Sigmoid colon (tissue), 7 donors: ENCODE data around the gene FMNL2. TPM values are rescaled to one million over a fixed set of nuclear protein-coding genes. Genes with fewer than 3 reads are reported as not detected.

Source experiments
- DNase-seq: peaks from one replicate; pipeline ENCODE4 v3.0.0-alpha.2; 2019
- H3K27ac ChIP-seq, 4 donors: fragments of 200-600 bp; sonication (generic); one replicate each; pipeline ENCODE4 v1.5.1; 2016 to 2019; ENCODE audit warnings: mild to moderate bottlenecking in 1 of 4
- H3K27me3 ChIP-seq, 3 donors: fragments of 200-600 bp; sonication (generic); one replicate each; pipeline ENCODE4 v1.5.1; 2019; ENCODE audit warnings: mild to moderate bottlenecking in 1 of 3
- H3K36me3 ChIP-seq, 4 donors: fragments of 200-600 bp; sonication (generic); one replicate each; pipeline ENCODE4 v1.5.1; 2016 to 2019
- H3K4me1 ChIP-seq, 4 donors: fragments of 200-600 bp; sonication (generic); one replicate each; pipeline ENCODE4 v1.5.1; 2017 to 2019
- H3K4me3 ChIP-seq, 4 donors: fragments of 200-600 bp; sonication (generic); one replicate each; pipeline ENCODE4 v1.5.1; 2017 to 2019; ENCODE audit warnings: mild to moderate bottlenecking in 2 of 4, moderate library complexity in 1 of 4
- H3K9me3 ChIP-seq, 4 donors: fragments of 200-600 bp in 3 of 4; sonication (generic) in 3 of 4; one replicate each; pipeline versions ENCODE4 v1.5.1 to v1.6.1; 2013 to 2019
- EP300 ChIP-seq, 4 donors: sonication (generic); formaldehyde crosslinking; IDR thresholded peaks; one replicate each; pipeline ENCODE4 v1.6.1; 2017; ENCODE audit warnings: antibody characterized with exemption in 4 of 4
- POLR2A ChIP-seq, 2 donors: fragments of 450-650 bp; IDR thresholded peaks; one replicate each; pipeline ENCODE4 v1.6.1; 2016; ENCODE audit warnings: antibody characterized with exemption in 2 of 2, mild to moderate bottlenecking in 2 of 2, moderate library complexity in 2 of 2
- POLR2AphosphoS5 ChIP-seq, 4 donors: sonication (generic); formaldehyde crosslinking; IDR thresholded peaks; one replicate each; pipeline ENCODE4 v1.6.1; 2017; ENCODE audit warnings: antibody characterized with exemption in 4 of 4
- WGBS, 2 donors: extraction: QIAGEN DNeasy Blood & Tissue Kit; methylation state at CpG; one replicate each; pipeline ENCODE4 v1.1.7; 2013; 5-methylcytosine and 5-hydroxymethylcytosine counted together
- intact Hi-C: fragments of 100-400 bp; cut with DNase I; formaldehyde crosslinking; loops from one replicate; pipeline ENCODE4 v1.15.1; 2023
- polyA plus RNA-seq, 3 donors: library from polyadenylated mRNA; stranded (reverse); fragments of 200-250 nt; gene quantifications; one replicate each; pipeline ENCODE4 v1.2.3, GENCODE V29; 2013
- total RNA-seq, 4 donors: library from RNA; depleted of rRNA; stranded (reverse); fragments of >200 nt; gene quantifications; one replicate each; pipeline ENCODE4 v1.1.0, GENCODE V29; 2016
- TF ChIP-seq, protein P1 (sequence below), 4 experiments: fragments of 450-650 bp in 3 of 4; fragments of 200-600 bp in 1 of 4; IDR thresholded peaks; one replicate each; pipeline ENCODE4 v1.5.1; 2016 to 2019; ENCODE audit warnings: antibody characterized with exemption in 4 of 4, mild to moderate bottlenecking in 3 of 4, moderate library complexity in 2 of 4
- donor health status: healthy with polysubstance abuse.
- donor health status: Bipolar disorder and iron deficiency.
- donor health status: healthy.

FMNL2 gene
- total and polyA plus RNA-seq, 7 donors: 9.4 to 30.5 (median 17.8) TPM

DNA sequence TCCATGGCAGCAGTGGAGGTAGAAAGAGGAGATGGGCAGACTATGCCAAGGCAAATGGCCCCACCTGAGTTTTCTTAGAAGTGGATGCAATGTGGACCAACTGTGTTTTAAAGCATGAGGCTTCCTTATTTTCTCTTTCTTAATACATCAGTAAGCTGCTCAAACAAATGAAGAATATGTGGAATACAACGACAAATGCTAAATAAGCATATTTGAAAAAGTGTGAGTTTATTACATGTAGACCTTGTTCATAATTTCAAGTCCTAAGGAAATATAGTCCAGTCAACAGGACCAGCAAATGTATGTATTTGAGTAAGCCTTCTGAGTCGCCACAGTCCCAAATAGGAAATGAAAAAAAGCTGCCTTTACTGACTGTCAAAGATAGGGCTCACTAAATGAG lies 204.4 kb downstream of the FMNL2 start:
- 94 to 97% methylated on average over 2 of the region's 2 CpGs for WGBS, 2 donors
- Histone ChIP-seq H3K9me3 (no peaks in the 10 kb centered on the region), H3K27me3 (no peaks in the 10 kb centered on the region), H3K4me1 (peaks cover 0 to 33% (median 21%) of the 10 kb centered on the region in 4 donors), H3K27ac (no peak overlapping the region), H3K36me3 (no peaks in the 10 kb centered on the region), H3K4me3 (no peak overlapping the region)
- TF ChIP-seq EP300 (IDR thresholded peaks at IDR 0.05): no peak
- no peak for TF ChIP-seq POLR2A (IDR thresholded peaks at IDR 0.05)
- TF ChIP-seq, protein P1, sequence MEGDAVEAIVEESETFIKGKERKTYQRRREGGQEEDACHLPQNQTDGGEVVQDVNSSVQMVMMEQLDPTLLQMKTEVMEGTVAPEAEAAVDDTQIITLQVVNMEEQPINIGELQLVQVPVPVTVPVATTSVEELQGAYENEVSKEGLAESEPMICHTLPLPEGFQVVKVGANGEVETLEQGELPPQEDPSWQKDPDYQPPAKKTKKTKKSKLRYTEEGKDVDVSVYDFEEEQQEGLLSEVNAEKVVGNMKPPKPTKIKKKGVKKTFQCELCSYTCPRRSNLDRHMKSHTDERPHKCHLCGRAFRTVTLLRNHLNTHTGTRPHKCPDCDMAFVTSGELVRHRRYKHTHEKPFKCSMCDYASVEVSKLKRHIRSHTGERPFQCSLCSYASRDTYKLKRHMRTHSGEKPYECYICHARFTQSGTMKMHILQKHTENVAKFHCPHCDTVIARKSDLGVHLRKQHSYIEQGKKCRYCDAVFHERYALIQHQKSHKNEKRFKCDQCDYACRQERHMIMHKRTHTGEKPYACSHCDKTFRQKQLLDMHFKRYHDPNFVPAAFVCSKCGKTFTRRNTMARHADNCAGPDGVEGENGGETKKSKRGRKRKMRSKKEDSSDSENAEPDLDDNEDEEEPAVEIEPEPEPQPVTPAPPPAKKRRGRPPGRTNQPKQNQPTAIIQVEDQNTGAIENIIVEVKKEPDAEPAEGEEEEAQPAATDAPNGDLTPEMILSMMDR (IDR thresholded peaks at IDR 0.05): no peak
- no peak for TF ChIP-seq POLR2AphosphoS5 (IDR thresholded peaks at IDR 0.05)
- no peak for DNase-seq
- intact Hi-C loops: no loop called here

DNA sequence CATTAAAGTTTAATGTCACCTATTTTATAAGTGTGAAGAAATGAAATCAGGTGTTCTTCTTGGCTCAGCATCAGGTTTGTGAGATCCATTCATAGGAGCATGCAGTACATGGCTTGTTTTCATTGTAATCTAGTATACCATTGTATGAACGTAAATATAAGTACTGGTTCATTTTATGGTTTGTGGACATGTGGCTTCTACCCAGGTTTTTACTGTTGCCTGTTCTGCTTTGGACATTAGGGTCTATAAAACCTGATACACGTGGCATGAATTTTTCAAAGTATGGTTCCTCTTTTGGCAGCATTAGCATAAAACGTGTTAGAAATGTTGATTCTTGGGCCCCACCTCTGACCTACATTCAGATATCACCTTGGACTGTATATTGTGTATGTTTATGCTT lies 206.7 kb downstream of the FMNL2 start:
- 19 to 59% methylated on average over 3 of the region's 3 CpGs for WGBS, 2 donors
- H3K36me3 ChIP-seq: no peaks in the 10 kb centered on the region
- no peak overlapping the region for H3K4me3 ChIP-seq
- no peaks in the 10 kb centered on the region for H3K27me3 ChIP-seq
- intact Hi-C loops: no loop called here
- no peak for TF ChIP-seq POLR2AphosphoS5 (IDR thresholded peaks at IDR 0.05)
- no peak overlapping the region for H3K27ac ChIP-seq
- H3K4me1 ChIP-seq: peaks cover 0 to 19% (median 15%) of the 10 kb centered on the region in 4 donors
- no peaks in the 10 kb centered on the region for H3K9me3 ChIP-seq
- DNase-seq: no peak

DNA sequence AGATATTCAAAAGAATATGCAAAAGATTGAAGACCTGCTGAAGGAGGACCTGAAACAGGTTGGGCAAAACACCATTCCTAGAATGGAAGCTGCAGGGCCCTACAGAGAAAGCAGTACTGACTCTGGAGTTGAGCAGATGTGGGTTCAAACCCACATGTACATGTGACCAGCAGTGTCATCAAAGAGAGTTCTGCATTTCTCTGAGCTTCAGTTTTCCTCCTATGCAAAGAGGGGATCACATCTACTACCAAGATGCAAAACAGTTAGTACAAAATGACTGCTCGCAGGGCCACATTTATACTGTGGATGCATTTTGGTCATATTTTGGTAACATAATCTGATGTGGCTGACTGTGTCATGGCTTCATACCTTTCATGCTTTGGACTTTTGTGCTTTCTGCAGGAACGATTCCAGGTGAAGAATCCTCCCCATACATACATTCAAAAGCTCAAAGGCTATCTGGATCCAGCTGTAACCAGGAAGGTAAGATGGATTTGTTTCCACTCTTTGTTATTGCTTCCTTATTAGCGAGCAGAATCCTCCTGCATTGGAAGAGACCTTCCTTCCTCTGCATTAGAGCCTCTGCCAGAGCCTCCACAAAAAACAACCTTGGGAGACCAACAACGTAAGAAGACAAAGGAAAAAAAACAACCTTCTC lies 207.5 kb downstream of the FMNL2 start:
- 37 to 73% methylated on average over 4 of the region's 4 CpGs for WGBS, 2 donors
- intact Hi-C loops: no loop called here
- Histone ChIP-seq H3K36me3 (no peaks in the 10 kb centered on the region), H3K27ac (peak overlapping the region in 3 of 4 donors; percentile 42 to 73 (median 63)), H3K4me1 (peaks cover 0 to 17% (median 15%) of the 10 kb centered on the region in 4 donors), H3K4me3 (no peak overlapping the region), H3K9me3 (no peaks in the 10 kb centered on the region), H3K27me3 (no peaks in the 10 kb centered on the region)
- DNase-seq: no peak
- no peak for TF ChIP-seq POLR2A (IDR thresholded peaks at IDR 0.05)
- no peak for TF ChIP-seq EP300 (IDR thresholded peaks at IDR 0.05)

DNA sequence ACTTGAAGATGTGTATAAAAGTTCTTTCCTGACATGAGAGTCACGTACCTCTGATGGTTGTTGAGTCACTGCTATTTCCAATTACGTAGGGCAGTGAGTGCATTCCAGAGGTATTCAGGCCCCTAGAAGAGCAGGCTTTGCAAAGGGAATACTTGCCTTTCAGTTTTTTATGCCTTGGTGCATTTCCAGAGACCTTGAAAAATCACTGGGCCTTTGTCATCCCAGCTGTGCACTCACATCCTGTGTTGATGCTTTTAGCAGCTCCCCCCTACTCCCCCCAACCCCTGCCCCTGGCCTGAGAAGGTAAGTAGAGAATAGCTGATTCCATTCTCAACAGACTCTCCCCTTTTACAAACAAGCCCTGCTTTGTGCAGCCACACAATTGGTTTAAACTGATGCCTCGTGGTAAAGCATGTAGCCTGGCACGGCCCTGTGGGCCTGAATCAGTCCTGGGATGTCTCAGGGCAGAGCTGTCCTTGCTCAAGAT lies 208.1 kb downstream of the FMNL2 start:
- no peak for TF ChIP-seq EP300 (IDR thresholded peaks at IDR 0.05)
- peak in 1 of 4 donors; percentile 5 for TF ChIP-seq POLR2AphosphoS5 (IDR thresholded peaks at IDR 0.05)
- intact Hi-C loops: no loop called here
- H3K27ac ChIP-seq: peak overlapping the region in 3 of 4 donors; percentile 42 to 73 (median 63)
- H3K27me3 ChIP-seq: no peaks in the 10 kb centered on the region
- H3K4me3 ChIP-seq: no peak overlapping the region
- no peaks in the 10 kb centered on the region for H3K36me3 ChIP-seq
- DNase-seq: no peak
- peaks cover 0 to 20% (median 15%) of the 10 kb centered on the region in 4 donors for H3K4me1 ChIP-seq
- H3K9me3 ChIP-seq: no peaks in the 10 kb centered on the region
- 38 to 57% methylated on average over 4 of the region's 4 CpGs for WGBS, 2 donors

DNA sequence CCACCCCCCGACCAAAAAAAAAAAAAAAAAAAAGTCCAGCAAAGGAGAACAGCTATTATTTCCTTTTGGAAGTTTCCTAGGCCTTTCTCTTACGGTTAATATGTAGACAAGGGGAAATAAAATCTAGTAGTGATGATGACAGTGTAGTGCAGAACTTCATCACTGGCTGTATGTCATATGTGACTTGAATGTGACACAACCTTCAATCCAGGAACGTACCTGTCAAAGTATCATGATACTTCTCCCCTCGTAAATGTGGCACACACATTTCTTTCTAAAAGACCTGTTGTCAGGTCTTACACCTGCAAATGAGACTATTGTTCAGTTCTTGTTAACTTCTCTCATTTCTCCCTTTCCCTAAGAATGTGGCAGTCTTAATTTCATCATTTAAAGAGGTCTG lies 208.7 kb downstream of the FMNL2 start:
- H3K36me3 ChIP-seq: no peaks in the 10 kb centered on the region
- H3K4me1 ChIP-seq: peaks cover 0 to 21% (median 15%) of the 10 kb centered on the region in 4 donors
- DNase-seq: no peak
- peak overlapping the region in 2 of 4 donors; percentile 63 to 73 for H3K27ac ChIP-seq
- WGBS, 2 donors: 76% methylated on average over 4 of the region's 4 CpGs
- no peaks in the 10 kb centered on the region for H3K27me3 ChIP-seq
- no peaks in the 10 kb centered on the region for H3K9me3 ChIP-seq
- no peak overlapping the region for H3K4me3 ChIP-seq
- intact Hi-C loops: no loop called here
- TF ChIP-seq EP300 (IDR thresholded peaks at IDR 0.05) (no peak), POLR2AphosphoS5 (IDR thresholded peaks at IDR 0.05) (no peak), POLR2A (IDR thresholded peaks at IDR 0.05) (no peak)
- TF ChIP-seq, protein P1 (IDR thresholded peaks at IDR 0.05): no peak

DNA sequence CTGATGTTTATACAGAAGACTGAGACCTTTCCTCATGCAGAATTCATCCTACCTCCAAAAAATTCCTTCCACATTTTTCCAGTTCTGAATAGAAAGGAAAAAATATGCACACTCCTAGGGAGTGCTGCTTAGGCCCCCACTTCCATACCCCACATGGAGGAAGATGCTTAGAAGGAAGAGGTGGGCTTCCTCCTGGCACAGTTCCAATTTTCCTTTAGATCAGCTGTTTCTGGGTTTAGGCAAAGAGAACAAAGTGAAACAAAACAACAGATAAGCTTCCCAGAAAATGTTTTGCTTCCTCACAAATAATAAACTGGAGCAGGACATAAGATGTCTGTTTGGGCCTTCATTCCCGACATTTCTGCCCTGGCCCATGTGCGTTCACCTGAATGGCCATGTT lies 209.7 kb downstream of the FMNL2 start:
- H3K4me1 ChIP-seq: peaks cover 0 to 21% (median 15%) of the 10 kb centered on the region in 4 donors
- no peaks in the 10 kb centered on the region for H3K36me3 ChIP-seq
- H3K4me3 ChIP-seq: no peak overlapping the region
- intact Hi-C loops: no loop called here
- TF ChIP-seq EP300 (IDR thresholded peaks at IDR 0.05) (no peak), POLR2AphosphoS5 (IDR thresholded peaks at IDR 0.05) (no peak), POLR2A (IDR thresholded peaks at IDR 0.05) (no peak)
- TF ChIP-seq, protein P1 (IDR thresholded peaks at IDR 0.05): no peak
- no peak for DNase-seq
- H3K9me3 ChIP-seq: no peaks in the 10 kb centered on the region
- H3K27me3 ChIP-seq: no peaks in the 10 kb centered on the region
- no peak overlapping the region for H3K27ac ChIP-seq
- 92 to 95% methylated on average over 2 of the region's 2 CpGs for WGBS, 2 donors
